ENCODE results near the gene PPIP5K2.

GRCh38 chr5:103145196-103145595, 25.1 kb downstream of the PPIP5K2 start:
- TF ChIP-seq, protein P1, sequence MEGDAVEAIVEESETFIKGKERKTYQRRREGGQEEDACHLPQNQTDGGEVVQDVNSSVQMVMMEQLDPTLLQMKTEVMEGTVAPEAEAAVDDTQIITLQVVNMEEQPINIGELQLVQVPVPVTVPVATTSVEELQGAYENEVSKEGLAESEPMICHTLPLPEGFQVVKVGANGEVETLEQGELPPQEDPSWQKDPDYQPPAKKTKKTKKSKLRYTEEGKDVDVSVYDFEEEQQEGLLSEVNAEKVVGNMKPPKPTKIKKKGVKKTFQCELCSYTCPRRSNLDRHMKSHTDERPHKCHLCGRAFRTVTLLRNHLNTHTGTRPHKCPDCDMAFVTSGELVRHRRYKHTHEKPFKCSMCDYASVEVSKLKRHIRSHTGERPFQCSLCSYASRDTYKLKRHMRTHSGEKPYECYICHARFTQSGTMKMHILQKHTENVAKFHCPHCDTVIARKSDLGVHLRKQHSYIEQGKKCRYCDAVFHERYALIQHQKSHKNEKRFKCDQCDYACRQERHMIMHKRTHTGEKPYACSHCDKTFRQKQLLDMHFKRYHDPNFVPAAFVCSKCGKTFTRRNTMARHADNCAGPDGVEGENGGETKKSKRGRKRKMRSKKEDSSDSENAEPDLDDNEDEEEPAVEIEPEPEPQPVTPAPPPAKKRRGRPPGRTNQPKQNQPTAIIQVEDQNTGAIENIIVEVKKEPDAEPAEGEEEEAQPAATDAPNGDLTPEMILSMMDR (IDR thresholded peaks at IDR 0.05) = no peak
- TF ChIP-seq POLR2A (IDR thresholded peaks at IDR 0.05) = no peak

All from thyroid gland (tissue), 4 donors.